ENCODE measurements around the gene FDX1. TPM values are rescaled to one million over a fixed set of nuclear protein-coding genes. Genes with fewer than 3 reads are reported as not detected.

FDX1 gene
- total RNA-seq, 1 experiment from 2014 or later: 9.9 TPM

- H3K27me3 Mint-ChIP-seq (ENCODE audit: low read depth): no peaks in the 10 kb centered on the region
- DNase-seq (ENCODE audit: low spot score): no peak
- POLR2A ChIA-PET: interaction anchor here (0.6 kb wide), 1 partner anchor 1209 kb away, joined by 8 read pairs; no protein-coding TSS in a partner anchor
- no peak overlapping the region for H3K27ac Mint-ChIP-seq
- no peak for TF ChIP-seq ZNF671 (CRISPR knock-in tag; IDR thresholded peaks at IDR 0.05)
- no peak for TF ChIP-seq SOX15 (CRISPR knock-in tag; IDR thresholded peaks at IDR 0.05)
- TF ChIP-seq IRF2 (CRISPR knock-in tag; IDR thresholded peaks at IDR 0.05; ENCODE audit: borderline replicate concordance, low read depth): no peak
- no peak for TF ChIP-seq ATF6 (CRISPR knock-in tag; IDR thresholded peaks at IDR 0.05)
- TF ChIP-seq CREM (CRISPR knock-in tag; IDR thresholded peaks at IDR 0.05): no peak
- no peak for TF ChIP-seq FOXK1 (CRISPR knock-in tag; IDR thresholded peaks at IDR 0.05)
- TF ChIP-seq, protein P1, sequence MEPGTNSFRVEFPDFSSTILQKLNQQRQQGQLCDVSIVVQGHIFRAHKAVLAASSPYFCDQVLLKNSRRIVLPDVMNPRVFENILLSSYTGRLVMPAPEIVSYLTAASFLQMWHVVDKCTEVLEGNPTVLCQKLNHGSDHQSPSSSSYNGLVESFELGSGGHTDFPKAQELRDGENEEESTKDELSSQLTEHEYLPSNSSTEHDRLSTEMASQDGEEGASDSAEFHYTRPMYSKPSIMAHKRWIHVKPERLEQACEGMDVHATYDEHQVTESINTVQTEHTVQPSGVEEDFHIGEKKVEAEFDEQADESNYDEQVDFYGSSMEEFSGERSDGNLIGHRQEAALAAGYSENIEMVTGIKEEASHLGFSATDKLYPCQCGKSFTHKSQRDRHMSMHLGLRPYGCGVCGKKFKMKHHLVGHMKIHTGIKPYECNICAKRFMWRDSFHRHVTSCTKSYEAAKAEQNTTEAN (CRISPR knock-in tag; IDR thresholded peaks at IDR 0.05): no peak
- TF ChIP-seq MXD4 (CRISPR knock-in tag; IDR thresholded peaks at IDR 0.05; ENCODE audit: borderline replicate concordance): no peak
- TF ChIP-seq, protein P2, sequence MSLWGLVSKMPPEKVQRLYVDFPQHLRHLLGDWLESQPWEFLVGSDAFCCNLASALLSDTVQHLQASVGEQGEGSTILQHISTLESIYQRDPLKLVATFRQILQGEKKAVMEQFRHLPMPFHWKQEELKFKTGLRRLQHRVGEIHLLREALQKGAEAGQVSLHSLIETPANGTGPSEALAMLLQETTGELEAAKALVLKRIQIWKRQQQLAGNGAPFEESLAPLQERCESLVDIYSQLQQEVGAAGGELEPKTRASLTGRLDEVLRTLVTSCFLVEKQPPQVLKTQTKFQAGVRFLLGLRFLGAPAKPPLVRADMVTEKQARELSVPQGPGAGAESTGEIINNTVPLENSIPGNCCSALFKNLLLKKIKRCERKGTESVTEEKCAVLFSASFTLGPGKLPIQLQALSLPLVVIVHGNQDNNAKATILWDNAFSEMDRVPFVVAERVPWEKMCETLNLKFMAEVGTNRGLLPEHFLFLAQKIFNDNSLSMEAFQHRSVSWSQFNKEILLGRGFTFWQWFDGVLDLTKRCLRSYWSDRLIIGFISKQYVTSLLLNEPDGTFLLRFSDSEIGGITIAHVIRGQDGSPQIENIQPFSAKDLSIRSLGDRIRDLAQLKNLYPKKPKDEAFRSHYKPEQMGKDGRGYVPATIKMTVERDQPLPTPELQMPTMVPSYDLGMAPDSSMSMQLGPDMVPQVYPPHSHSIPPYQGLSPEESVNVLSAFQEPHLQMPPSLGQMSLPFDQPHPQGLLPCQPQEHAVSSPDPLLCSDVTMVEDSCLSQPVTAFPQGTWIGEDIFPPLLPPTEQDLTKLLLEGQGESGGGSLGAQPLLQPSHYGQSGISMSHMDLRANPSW (CRISPR knock-in tag; conservative IDR thresholded peaks at IDR 0.05; ENCODE audit: low read depth): no peak
- TF ChIP-seq ZNF416 (CRISPR knock-in tag; IDR thresholded peaks at IDR 0.05): no peak
- TF ChIP-seq, protein P3, sequence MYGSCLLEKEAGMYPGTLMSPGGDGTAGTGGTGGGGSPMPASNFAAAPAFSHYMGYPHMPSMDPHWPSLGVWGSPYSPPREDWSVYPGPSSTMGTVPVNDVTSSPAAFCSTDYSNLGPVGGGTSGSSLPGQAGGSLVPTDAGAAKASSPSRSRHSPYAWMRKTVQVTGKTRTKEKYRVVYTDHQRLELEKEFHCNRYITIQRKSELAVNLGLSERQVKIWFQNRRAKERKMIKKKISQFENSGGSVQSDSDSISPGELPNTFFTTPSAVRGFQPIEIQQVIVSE (CRISPR knock-in tag; IDR thresholded peaks at IDR 0.05; ENCODE audit: borderline replicate concordance): no peak
- TF ChIP-seq, protein P4, sequence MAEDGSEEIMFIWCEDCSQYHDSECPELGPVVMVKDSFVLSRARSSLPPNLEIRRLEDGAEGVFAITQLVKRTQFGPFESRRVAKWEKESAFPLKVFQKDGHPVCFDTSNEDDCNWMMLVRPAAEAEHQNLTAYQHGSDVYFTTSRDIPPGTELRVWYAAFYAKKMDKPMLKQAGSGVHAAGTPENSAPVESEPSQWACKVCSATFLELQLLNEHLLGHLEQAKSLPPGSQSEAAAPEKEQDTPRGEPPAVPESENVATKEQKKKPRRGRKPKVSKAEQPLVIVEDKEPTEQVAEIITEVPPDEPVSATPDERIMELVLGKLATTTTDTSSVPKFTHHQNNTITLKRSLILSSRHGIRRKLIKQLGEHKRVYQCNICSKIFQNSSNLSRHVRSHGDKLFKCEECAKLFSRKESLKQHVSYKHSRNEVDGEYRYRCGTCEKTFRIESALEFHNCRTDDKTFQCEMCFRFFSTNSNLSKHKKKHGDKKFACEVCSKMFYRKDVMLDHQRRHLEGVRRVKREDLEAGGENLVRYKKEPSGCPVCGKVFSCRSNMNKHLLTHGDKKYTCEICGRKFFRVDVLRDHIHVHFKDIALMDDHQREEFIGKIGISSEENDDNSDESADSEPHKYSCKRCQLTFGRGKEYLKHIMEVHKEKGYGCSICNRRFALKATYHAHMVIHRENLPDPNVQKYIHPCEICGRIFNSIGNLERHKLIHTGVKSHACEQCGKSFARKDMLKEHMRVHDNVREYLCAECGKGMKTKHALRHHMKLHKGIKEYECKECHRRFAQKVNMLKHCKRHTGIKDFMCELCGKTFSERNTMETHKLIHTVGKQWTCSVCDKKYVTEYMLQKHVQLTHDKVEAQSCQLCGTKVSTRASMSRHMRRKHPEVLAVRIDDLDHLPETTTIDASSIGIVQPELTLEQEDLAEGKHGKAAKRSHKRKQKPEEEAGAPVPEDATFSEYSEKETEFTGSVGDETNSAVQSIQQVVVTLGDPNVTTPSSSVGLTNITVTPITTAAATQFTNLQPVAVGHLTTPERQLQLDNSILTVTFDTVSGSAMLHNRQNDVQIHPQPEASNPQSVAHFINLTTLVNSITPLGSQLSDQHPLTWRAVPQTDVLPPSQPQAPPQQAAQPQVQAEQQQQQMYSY (CRISPR knock-in tag; IDR thresholded peaks at IDR 0.05): no peak
- no peak for TF ChIP-seq TP53 (CRISPR knock-in tag; IDR thresholded peaks at IDR 0.05)
- no peak for TF ChIP-seq FOXP1 (CRISPR knock-in tag; IDR thresholded peaks at IDR 0.05; ENCODE audit: borderline replicate concordance)
- TF ChIP-seq NR3C1 (CRISPR knock-in tag; conservative IDR thresholded peaks at IDR 0.05; ENCODE audit: low read depth): no peak
- TF ChIP-seq, protein P5, sequence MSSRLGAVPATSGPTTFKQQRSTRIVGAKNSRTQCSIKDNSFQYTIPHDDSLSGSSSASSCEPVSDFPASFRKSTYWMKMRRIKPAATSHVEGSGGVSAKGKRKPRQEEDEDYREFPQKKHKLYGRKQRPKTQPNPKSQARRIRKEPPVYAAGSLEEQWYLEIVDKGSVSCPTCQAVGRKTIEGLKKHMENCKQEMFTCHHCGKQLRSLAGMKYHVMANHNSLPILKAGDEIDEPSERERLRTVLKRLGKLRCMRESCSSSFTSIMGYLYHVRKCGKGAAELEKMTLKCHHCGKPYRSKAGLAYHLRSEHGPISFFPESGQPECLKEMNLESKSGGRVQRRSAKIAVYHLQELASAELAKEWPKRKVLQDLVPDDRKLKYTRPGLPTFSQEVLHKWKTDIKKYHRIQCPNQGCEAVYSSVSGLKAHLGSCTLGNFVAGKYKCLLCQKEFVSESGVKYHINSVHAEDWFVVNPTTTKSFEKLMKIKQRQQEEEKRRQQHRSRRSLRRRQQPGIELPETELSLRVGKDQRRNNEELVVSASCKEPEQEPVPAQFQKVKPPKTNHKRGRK (CRISPR knock-in tag; IDR thresholded peaks at IDR 0.05; ENCODE audit: borderline replicate concordance): no peak
- no peak for TF ChIP-seq ATF3 (CRISPR knock-in tag; conservative IDR thresholded peaks at IDR 0.05)
- TF ChIP-seq CREB1 (CRISPR knock-in tag; IDR thresholded peaks at IDR 0.05): no peak
- no peak for TF ChIP-seq ZNF281 (CRISPR knock-in tag; IDR thresholded peaks at IDR 0.05)
- no peak for TF ChIP-seq TEAD1 (CRISPR knock-in tag; IDR thresholded peaks at IDR 0.05)
- no peaks in the 10 kb centered on the region for H3K4me1 Mint-ChIP-seq
- CTCF ChIA-PET: interaction anchor here (0.6 to 1.1 kb wide), 9 partner anchors 12 to 1154 kb away, joined by 3 to 6 read pairs (median 4); no protein-coding TSS in a partner anchor
- peaks cover 7% of the 10 kb centered on the region; the same call in 1 of the 2 replicates for H3K9me3 Mint-ChIP-seq
- ATAC-seq: no peak
- peaks cover 17% of the 10 kb centered on the region for H3K36me3 Mint-ChIP-seq
- no peak overlapping the region for H3K4me3 Mint-ChIP-seq
Observed at GRCh38 chr11:110447343-110447742, 17.6 kb downstream of the FDX1 start.

All from WTC11 (cell line).